NCI-H69 (cell line): ENCODE data around the gene SNX18.
"Not testable (repeated sequence)": the region's sequence is repeated elsewhere in the genome, so short reads cannot be mapped to it uniquely, and the experiment has no call there.

ENCODE experiments used
- DNase-seq: peaks from one replicate; lab custom pipeline; 2025; lab: John Stamatoyannopoulos, UW

Gene SNX18

GRCh38 chr5:54520438-54520846, 2.9 kb downstream of the SNX18 start:
- DNase-seq: no peak

GRCh38 chr5:54520940-54521339, 3.4 kb downstream of the SNX18 start:
- DNase-seq: no peak

DNA sequence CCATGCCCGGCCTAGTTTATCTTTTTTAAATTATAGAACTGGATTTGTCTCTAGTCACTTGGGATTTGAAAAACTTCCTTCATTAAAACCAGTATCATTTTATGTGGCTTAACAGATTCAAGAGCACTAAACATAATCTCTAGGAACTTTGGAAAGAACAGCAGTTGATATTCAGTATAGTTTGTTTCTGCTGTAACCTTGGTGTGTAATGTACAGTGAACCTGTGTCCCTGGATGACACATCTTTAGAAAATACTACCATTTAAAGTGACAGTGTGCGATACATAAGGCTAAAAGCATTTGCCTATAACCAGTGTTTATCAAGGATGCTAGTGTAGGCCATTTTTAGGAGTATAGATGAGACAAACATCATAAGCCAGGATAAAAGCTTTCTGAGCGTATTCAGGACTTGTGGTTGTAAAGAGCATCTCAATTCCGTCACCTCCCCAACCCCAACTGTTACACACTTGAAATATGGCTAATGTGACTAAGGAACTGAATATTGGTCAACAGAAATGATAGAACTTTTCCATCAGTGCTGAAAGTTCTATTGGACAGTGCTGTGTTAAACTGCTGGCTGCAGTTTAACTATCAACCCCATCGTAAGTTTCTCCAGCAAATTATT, 4.4 kb downstream of the SNX18 start:
- no peak for DNase-seq

GRCh38 chr5:54523534-54523933, 6.0 kb downstream of the SNX18 start:
- DNase-seq: no peak

GRCh38 chr5:54524082-54524481, 6.5 kb downstream of the SNX18 start:
- no peak for DNase-seq

DNA sequence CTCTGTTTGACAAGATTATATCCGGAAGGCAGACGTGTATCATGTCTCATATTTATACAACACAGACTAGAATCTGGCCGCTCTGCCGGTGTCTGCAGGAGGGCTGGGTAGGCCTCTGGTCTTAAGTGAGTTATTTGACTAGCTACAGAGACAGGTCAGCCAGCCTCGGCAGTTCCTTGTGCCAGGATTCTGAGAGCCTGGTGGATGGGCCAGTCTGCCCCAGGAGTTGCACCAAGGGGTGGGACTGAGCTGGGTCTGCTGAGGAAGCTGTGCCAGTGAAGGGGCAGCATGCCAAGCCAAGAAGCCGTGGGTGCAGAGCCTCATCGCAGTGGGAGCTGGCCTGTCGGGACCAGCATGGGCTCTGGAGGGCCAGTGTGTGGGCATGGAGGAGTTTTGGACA, 7.1 kb downstream of the SNX18 start:
- no peak for DNase-seq

GRCh38 chr5:54525261-54525660, 7.7 kb downstream of the SNX18 start:
- DNase-seq: no peak

DNA sequence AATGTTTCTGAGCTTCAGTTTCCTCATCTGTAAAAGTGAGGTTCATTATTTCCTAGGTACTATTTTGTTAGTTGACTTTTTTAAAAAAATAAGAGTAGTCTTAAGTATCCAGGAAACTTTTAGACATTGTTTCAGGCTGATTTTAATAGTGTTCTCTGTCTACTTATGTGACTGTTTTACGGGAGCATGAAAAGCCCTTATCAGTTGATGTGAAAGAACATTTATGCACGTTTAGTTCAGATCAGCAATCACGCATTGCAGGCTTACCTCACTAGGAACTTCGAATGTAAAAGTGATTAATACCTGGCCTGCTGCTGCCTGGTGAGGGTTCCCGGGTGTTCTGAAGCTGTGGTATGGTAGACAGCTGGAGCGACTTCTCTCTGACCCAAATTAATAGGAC, 8.1 kb downstream of the SNX18 start:
- DNase-seq: no peak

- no peak for DNase-seq
These were observed 9.2 kb downstream of the SNX18 start for GRCh38 chr5:54526604-54527288.

GRCh38 chr5:54528633-54529209, 11.2 kb downstream of the SNX18 start:
- DNase-seq: no peak

- no peak for DNase-seq
These were observed 12.0 kb downstream of the SNX18 start for GRCh38 chr5:54529565-54529964.

- DNase-seq: no peak
These were observed 14.0 kb downstream of the SNX18 start for GRCh38 chr5:54531546-54531945.

DNA sequence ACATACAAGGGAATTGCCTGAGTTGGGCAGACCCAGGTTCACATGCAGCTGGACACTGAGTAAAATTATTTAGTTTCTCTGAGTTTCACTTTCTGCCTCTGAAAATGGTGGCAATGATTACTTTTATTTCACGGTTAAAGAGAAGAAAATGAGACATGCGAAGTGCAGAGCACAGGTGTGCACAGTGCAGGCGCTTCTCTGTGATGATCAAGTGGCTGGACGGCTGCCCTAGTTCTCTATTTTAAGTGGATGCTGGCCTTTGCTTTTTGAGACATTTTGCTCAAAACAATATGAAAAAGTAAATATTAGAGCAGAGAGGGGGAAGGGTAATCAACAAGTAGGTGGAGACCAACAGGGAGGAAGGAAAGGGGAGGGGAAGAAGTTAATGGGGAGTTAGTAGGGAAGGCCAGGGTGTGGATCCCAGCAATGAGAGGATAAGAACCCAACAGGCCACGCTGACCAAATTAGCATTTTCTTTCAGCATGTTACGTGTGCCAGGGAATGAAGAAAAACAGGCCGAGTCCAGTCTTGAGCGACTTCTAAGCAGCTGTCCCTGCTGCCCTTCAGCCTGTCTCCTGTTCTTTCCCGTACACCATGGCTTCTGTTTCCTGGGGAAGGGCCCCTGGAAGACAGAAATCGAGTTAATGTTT, 16.1 kb downstream of the SNX18 start:
- DNase-seq: no peak

- no peak for DNase-seq
These were observed 16.8 kb downstream of the SNX18 start for GRCh38 chr5:54534191-54535004.

- DNase-seq: no peak
These were observed 17.7 kb downstream of the SNX18 start for GRCh38 chr5:54535149-54535844.

- not testable (repeated sequence) for DNase-seq
These were observed 18.8 kb downstream of the SNX18 start for GRCh38 chr5:54536375-54536774.

- not testable (repeated sequence) for DNase-seq
These were observed 19.3 kb downstream of the SNX18 start for GRCh38 chr5:54536861-54537260.

DNA sequence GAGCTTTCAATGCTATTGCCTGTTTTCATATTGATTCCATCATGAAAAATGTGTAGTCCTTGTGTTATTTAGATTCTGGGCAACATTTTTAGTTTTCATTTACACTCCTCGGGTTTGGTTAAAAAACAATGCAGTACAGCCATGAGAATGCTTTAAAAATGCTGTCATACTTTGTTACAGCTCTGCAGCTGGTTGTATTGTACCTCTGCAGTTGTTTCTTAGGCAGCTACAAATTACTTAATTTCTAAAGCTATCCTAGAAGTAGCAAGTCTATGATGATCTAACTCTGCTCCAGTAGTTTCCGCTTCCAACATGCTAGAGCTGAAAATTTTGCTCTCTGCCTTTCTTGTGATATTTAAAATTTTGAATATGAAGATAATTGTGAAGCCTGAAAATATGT, 20.2 kb downstream of the SNX18 start:
- no peak for DNase-seq

DNA sequence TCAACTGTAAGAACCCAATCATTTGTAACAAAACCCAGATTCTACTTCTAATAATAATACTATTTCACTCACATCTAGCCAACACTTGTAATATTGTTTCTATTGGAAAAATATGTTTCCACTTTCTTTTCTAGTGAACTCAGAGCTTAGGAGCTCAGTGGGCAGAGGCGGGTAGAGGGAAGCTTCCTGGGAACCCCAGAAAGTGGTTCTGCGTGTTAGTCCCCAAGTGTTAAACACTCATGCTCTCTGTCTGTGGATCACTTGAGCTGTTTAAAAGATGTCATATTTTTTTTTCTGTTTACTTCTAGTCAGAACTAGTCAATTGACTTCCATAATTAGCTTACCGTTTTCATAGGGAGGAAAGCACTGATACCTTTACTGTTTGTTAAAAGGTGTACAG, 20.6 kb downstream of the SNX18 start:
- no peak for DNase-seq

DNA sequence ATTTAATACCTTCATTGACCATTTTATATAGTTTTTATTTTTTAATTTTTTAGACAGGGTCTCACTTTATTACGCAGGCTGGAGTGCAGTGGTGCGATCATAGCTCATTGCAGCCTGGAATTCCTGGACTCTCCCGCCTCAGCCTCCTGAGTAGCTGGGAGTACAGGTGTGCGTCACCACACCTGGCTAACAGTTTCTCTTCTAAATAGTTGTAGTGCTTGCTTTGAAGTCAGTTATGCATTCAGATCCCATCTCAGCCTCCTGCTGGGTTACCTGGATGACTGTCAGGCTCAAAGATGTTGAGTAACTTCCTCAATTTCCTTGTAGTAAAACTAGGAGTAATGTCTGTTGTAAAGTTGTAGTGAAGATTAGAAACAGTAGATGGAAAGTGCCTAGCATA, 21.4 kb downstream of the SNX18 start:
- no peak for DNase-seq

DNA sequence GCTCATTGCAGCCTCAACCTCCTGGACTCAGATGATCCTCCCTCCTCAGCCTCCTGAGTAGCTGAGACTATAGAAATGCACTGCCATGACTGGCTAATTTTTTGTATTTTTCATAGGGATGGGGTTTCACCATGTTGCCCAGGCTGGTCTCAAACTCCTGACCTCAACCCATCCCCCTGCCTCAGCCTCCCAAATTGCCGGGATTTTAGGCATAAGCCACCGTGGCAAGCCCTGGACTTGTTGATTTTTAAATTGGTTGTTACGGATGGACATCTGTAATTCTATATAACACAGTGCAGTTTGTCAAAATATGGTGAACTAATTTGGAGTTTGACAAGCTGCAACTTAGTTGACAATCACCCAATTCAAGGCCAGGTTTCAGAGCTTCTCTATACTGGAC, 22.7 kb downstream of the SNX18 start:
- DNase-seq: no peak
